ENCODE measurements around the gene DUSP23. TPM values are rescaled to one million over a fixed set of nuclear protein-coding genes. Genes with fewer than 3 reads are reported as not detected.

The DUSP23 gene
- total RNA-seq, 2 experiments from 2014 or later, result 1.2 to 2.0 TPM

- intact Hi-C loops (cut with micrococcal nuclease; ENCODE audit: unreplicated experiment), result no loop called here
- POLR2A ChIA-PET, result no interaction called here
Measured at GRCh38 chr1:159752135-159752580, 28.6 kb upstream of the DUSP23 start.

GRCh38 chr1:159753386-159753785 is 27.4 kb upstream of the DUSP23 start:
- H3K4me2 ChIP-seq (ENCODE audit: low read length), result no peak overlapping the region
- no peak overlapping the region for H2AFZ ChIP-seq (ENCODE audit: low read length)
- no peaks in the 10 kb centered on the region for H3K79me2 ChIP-seq (ENCODE audit: insufficient read depth, low read depth, low read length)
- no peaks in the 10 kb centered on the region for H3K4me1 ChIP-seq (ENCODE audit: insufficient read depth, low read length, poor library complexity, severe bottlenecking)
- POLR2A ChIA-PET, result no interaction called here
- no peak for DNase-seq (ENCODE audit: low spot score)
- intact Hi-C loops (cut with micrococcal nuclease; ENCODE audit: unreplicated experiment), result no loop called here
- no peak overlapping the region for H3K27ac ChIP-seq (ENCODE audit: low read depth, low read length, poor library complexity, severe bottlenecking)
- CTCF ChIA-PET (ENCODE audit: unreplicated experiment), result no interaction called here
- TF ChIP-seq, protein P1, sequence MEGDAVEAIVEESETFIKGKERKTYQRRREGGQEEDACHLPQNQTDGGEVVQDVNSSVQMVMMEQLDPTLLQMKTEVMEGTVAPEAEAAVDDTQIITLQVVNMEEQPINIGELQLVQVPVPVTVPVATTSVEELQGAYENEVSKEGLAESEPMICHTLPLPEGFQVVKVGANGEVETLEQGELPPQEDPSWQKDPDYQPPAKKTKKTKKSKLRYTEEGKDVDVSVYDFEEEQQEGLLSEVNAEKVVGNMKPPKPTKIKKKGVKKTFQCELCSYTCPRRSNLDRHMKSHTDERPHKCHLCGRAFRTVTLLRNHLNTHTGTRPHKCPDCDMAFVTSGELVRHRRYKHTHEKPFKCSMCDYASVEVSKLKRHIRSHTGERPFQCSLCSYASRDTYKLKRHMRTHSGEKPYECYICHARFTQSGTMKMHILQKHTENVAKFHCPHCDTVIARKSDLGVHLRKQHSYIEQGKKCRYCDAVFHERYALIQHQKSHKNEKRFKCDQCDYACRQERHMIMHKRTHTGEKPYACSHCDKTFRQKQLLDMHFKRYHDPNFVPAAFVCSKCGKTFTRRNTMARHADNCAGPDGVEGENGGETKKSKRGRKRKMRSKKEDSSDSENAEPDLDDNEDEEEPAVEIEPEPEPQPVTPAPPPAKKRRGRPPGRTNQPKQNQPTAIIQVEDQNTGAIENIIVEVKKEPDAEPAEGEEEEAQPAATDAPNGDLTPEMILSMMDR (conservative IDR thresholded peaks at IDR 0.05; ENCODE audit: low read length), result no peak
- TF ChIP-seq EZH2phosphoT487 (IDR thresholded peaks at IDR 0.05; ENCODE audit: borderline replicate concordance, low read depth, low read length), result no peak
- H4K20me1 ChIP-seq (ENCODE audit: insufficient read depth, low read length), result no peaks in the 10 kb centered on the region
- no peaks in the 10 kb centered on the region for H3K36me3 ChIP-seq (ENCODE audit: insufficient read depth, low read length)
- H3K4me3 ChIP-seq (ENCODE audit: low read depth, low read length, poor library complexity, severe bottlenecking), result no peak overlapping the region
- H3K9me2 ChIP-seq (ENCODE audit: insufficient read depth, low read length), result no peaks in the 10 kb centered on the region
- no peaks in the 10 kb centered on the region for H3K9me3 ChIP-seq (ENCODE audit: low read length)
- BruUV-seq (replicated peaks), result no TSS peak

More at GRCh38 chr1:159752135-159752580, 28.6 kb upstream of the DUSP23 start:
- no peak overlapping the region for H3K4me2 ChIP-seq (ENCODE audit: low read length)
- no peaks in the 10 kb centered on the region for H3K9me3 ChIP-seq (ENCODE audit: low read length)
- BruUV-seq (replicated peaks), result no TSS peak
- H3K9me2 ChIP-seq (ENCODE audit: insufficient read depth, low read length), result no peaks in the 10 kb centered on the region
- H3K4me3 ChIP-seq (ENCODE audit: low read depth, low read length, poor library complexity, severe bottlenecking), result no peak overlapping the region
- no peaks in the 10 kb centered on the region for H3K79me2 ChIP-seq (ENCODE audit: insufficient read depth, low read depth, low read length)
- H3K27ac ChIP-seq (ENCODE audit: low read depth, low read length, poor library complexity, severe bottlenecking), result no peak overlapping the region
- H3K4me1 ChIP-seq (ENCODE audit: insufficient read depth, low read length, poor library complexity, severe bottlenecking), result no peaks in the 10 kb centered on the region
- CTCF ChIA-PET (ENCODE audit: unreplicated experiment), result no interaction called here
- no peak for TF ChIP-seq EZH2phosphoT487 (IDR thresholded peaks at IDR 0.05; ENCODE audit: borderline replicate concordance, low read depth, low read length)
- TF ChIP-seq, protein P1 (conservative IDR thresholded peaks at IDR 0.05; ENCODE audit: low read length), result no peak
- no peak overlapping the region for H2AFZ ChIP-seq (ENCODE audit: low read length)
- no peaks in the 10 kb centered on the region for H3K36me3 ChIP-seq (ENCODE audit: insufficient read depth, low read length)
- DNase-seq (ENCODE audit: low spot score), result no peak
- no peaks in the 10 kb centered on the region for H4K20me1 ChIP-seq (ENCODE audit: insufficient read depth, low read length)

DNA sequence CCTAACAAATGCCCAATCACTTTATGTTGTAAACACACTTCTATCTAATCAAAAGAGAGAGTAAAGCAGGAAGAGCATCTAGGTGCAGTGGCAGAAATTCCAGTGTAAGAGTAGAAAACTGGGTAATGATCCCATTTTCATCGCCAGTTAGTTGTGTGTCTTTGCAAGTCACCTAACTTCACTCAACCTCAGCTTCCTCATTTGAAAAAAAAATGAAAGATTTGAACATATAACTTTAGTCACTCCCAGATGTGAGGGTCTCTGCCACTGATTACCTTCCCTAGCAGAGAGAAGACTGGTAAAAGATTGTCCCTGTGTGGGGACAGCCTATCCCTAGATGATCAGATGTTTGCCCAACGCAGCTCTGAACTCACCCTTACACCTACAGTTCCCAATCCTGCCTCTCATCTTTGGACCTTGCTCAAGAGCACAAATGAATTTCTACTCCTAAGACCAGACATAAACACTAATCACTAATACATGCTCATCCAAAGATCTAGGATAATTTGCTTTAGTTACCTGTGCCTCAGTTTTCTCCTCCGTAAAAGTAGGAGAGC is 25.2 kb upstream of the DUSP23 start:
- CTCF ChIA-PET (ENCODE audit: unreplicated experiment), result no interaction called here
- Histone ChIP-seq H3K36me3 (ENCODE audit: insufficient read depth, low read length) (no peaks in the 10 kb centered on the region), H3K4me3 (ENCODE audit: low read depth, low read length, poor library complexity, severe bottlenecking) (no peak overlapping the region), H3K4me2 (ENCODE audit: low read length) (no peak overlapping the region), H3K9me2 (ENCODE audit: insufficient read depth, low read length) (no peaks in the 10 kb centered on the region), H3K27ac (ENCODE audit: low read depth, low read length, poor library complexity, severe bottlenecking) (no peak overlapping the region), H3K79me2 (ENCODE audit: insufficient read depth, low read depth, low read length) (no peaks in the 10 kb centered on the region), H3K9me3 (ENCODE audit: low read length) (no peaks in the 10 kb centered on the region), H2AFZ (ENCODE audit: low read length) (no peak overlapping the region), H3K4me1 (ENCODE audit: insufficient read depth, low read length, poor library complexity, severe bottlenecking) (no peaks in the 10 kb centered on the region), H4K20me1 (ENCODE audit: insufficient read depth, low read length) (no peaks in the 10 kb centered on the region)
- TF ChIP-seq, protein P1 (conservative IDR thresholded peaks at IDR 0.05; ENCODE audit: low read length), result no peak
- TF ChIP-seq EZH2phosphoT487 (IDR thresholded peaks at IDR 0.05; ENCODE audit: borderline replicate concordance, low read depth, low read length), result no peak
- BruUV-seq (replicated peaks), result no TSS peak
- POLR2A ChIA-PET, result interaction anchor here (1.0 kb wide), 1 partner anchor 26 kb away, joined by 3 read pairs; no protein-coding TSS in a partner anchor
- no peak for DNase-seq (ENCODE audit: low spot score)
- intact Hi-C loops (cut with micrococcal nuclease; ENCODE audit: unreplicated experiment), result no loop called here
